Epithelial cell of esophagus (primary cell): ENCODE data around the gene C10orf143.

Experiments
- DNase-seq: peaks from one replicate; pipeline ENCODE4 v3.0.0; 2010; ENCODE audit warnings: low read depth
- H3K4me3 ChIP-seq: 2 replicates; pipeline ENCODE4 v1.5.1; 2011; ENCODE audit warnings: mild to moderate bottlenecking, low read length, control low read depth
- CTCF ChIP-seq: IDR thresholded peaks from 2 replicates; pipeline ENCODE4 v1.5.1; 2011; ENCODE audit warnings: low read depth, mild to moderate bottlenecking, low read length, control low read depth, inconsistent platforms; ENCODE audit not compliant: insufficient read depth; ENCODE audit errors: missing control alignments

The C10orf143 gene

GRCh38 chr10:130037169-130037661, 73.4 kb downstream of the C10orf143 start:
- DNase-seq: no peak
- no peak for TF ChIP-seq CTCF
- no peak overlapping the region for H3K4me3 ChIP-seq

GRCh38 chr10:130036296-130037065, 74.1 kb downstream of the C10orf143 start:
- DNase-seq: no peak
- TF ChIP-seq CTCF: no peak

GRCh38 chr10:130029209-130029608, 81.4 kb downstream of the C10orf143 start:
- no peak overlapping the region for H3K4me3 ChIP-seq
- TF ChIP-seq CTCF: no peak
- DNase-seq: no peak

More at GRCh38 chr10:130036296-130037065, 74.1 kb downstream of the C10orf143 start:
- no peak overlapping the region for H3K4me3 ChIP-seq

- no peak for TF ChIP-seq CTCF
- no peak for DNase-seq
- no peak overlapping the region for H3K4me3 ChIP-seq
Measured at GRCh38 chr10:130028465-130028819, 82.2 kb downstream of the C10orf143 start.

GRCh38 chr10:130027716-130028464, 82.7 kb downstream of the C10orf143 start:
- no peak for DNase-seq
- TF ChIP-seq CTCF: no peak
- H3K4me3 ChIP-seq: no peak overlapping the region

GRCh38 chr10:130026670-130027456, 83.8 kb downstream of the C10orf143 start:
- DNase-seq: no peak
- no peak overlapping the region for H3K4me3 ChIP-seq
- TF ChIP-seq CTCF: no peak
